Testis (tissue), 2 donors: ENCODE measurements around the gene AMER1.

Source experiments
- POLR2A ChIP-seq: fragments of 450-650 bp; IDR thresholded peaks from one replicate; pipeline ENCODE4 v1.6.1; 2017; ENCODE audit warnings: antibody characterized with exemption, mild to moderate bottlenecking, moderate library complexity
- TF ChIP-seq, protein P1 (sequence below), 3 experiments: fragments of 450-650 bp in 2 of 3; fragments of 200-600 bp in 1 of 3; sonication (generic) in 1 of 3; IDR thresholded peaks; one replicate each; pipeline ENCODE4 v1.5.1; 2016 to 2019; ENCODE audit warnings: antibody characterized with exemption in 3 of 3, mild to moderate bottlenecking in 2 of 3, moderate library complexity in 1 of 3

DNA sequence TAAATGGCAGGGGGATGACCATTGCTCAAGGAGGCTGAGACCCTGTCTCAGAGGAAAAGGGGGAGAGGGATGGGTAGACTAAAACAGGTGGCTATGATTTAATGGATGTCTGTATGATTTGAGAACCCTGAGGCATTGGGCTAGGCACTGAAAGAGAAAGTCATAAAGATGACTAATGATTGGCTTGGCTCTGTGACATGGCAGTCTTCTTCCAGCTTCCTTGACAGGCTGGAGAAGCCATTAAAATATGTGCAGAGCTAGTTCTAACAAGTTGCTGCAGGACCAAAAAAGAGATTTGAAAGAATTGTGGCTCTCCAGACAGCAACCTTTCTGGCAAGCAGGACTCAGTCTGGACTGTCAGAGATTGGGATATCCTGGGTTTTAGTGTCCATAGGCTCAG lies 53.6 kb downstream of the AMER1 start:
- TF ChIP-seq, protein P1, sequence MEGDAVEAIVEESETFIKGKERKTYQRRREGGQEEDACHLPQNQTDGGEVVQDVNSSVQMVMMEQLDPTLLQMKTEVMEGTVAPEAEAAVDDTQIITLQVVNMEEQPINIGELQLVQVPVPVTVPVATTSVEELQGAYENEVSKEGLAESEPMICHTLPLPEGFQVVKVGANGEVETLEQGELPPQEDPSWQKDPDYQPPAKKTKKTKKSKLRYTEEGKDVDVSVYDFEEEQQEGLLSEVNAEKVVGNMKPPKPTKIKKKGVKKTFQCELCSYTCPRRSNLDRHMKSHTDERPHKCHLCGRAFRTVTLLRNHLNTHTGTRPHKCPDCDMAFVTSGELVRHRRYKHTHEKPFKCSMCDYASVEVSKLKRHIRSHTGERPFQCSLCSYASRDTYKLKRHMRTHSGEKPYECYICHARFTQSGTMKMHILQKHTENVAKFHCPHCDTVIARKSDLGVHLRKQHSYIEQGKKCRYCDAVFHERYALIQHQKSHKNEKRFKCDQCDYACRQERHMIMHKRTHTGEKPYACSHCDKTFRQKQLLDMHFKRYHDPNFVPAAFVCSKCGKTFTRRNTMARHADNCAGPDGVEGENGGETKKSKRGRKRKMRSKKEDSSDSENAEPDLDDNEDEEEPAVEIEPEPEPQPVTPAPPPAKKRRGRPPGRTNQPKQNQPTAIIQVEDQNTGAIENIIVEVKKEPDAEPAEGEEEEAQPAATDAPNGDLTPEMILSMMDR (IDR thresholded peaks at IDR 0.05), result no peak
- TF ChIP-seq POLR2A, result no peak
